ENCODE data around the gene DISP3. TPM values are rescaled to one million over a fixed set of nuclear protein-coding genes. Genes with fewer than 3 reads are reported as not detected.

DISP3 gene
- total and polyA plus RNA-seq, 2 of the 13 experiments (the other 11 are each of a cell fraction or from before 2014, with no cell fraction given) = 0.08 to 0.13 TPM

- no peak overlapping the region for H3K4me3 ChIP-seq (replicated peaks in 1 of 3; ENCODE audit: insufficient read depth in 1 of 3, low read depth in 2 of 3, low read length in 3 of 3)
- FAIRE-seq (no peak), ATAC-seq (no peak), DNase-seq (ENCODE audit: low spot score) (no peak)
- BruUV-seq (replicated peaks) = no TSS peak
- in situ Hi-C loops (cut with HindIII; ENCODE audit: extremely low pct_ligation_motif_present, low pct_unique_long_range_greater_than_20kb) = no loop called here
- intact Hi-C loops (cut with micrococcal nuclease; ENCODE audit: unreplicated experiment) = no loop called here
- ChIA-PET CTCF (ENCODE audit: low intra/inter-chr PET ratio, low total read pairs) (no interaction called here), POLR2A (no interaction called here)
- no peak overlapping the region for H3K9ac ChIP-seq (ENCODE audit: insufficient read depth, low read depth, low read length)
- no peaks in the 10 kb centered on the region for H3K9me3 ChIP-seq (ENCODE audit: low read length)
- H3K4me2 ChIP-seq (ENCODE audit: low read depth, low read length) = no peak overlapping the region
- no peaks in the 10 kb centered on the region for H3K4me1 ChIP-seq (ENCODE audit: insufficient read depth, low read length)
- no peaks in the 10 kb centered on the region for H4K20me1 ChIP-seq (ENCODE audit: insufficient read depth, low read length)
- no peak overlapping the region for H2AFZ ChIP-seq (ENCODE audit: low read length)
- peaks cover 6 to 46% of the 10 kb centered on the region in 2 experiments for H3K27me3 ChIP-seq (ENCODE audit: control insufficient read depth in 1 of 2, insufficient read depth in 2 of 2, low read length in 2 of 2)
- TF ChIP-seq ZFP1 (CRISPR knock-in tag; IDR thresholded peaks at IDR 0.05) (no peak), ZNF460 (CRISPR knock-in tag; IDR thresholded peaks at IDR 0.05; ENCODE audit: borderline replicate concordance) (no peak), MAZ (IDR thresholded peaks at IDR 0.05; ENCODE audit: borderline replicate concordance, low read depth, low read length) (no peak), MAZ (CRISPR knock-in tag; IDR thresholded peaks at IDR 0.05; ENCODE audit: low read depth) (no peak), GTF2F1 (IDR thresholded peaks at IDR 0.05; ENCODE audit: low read length) (no peak), ZBTB42 (CRISPR knock-in tag; IDR thresholded peaks at IDR 0.05) (no peak), ZKSCAN8 (CRISPR knock-in tag; IDR thresholded peaks at IDR 0.05; ENCODE audit: borderline replicate concordance) (no peak), POLR2G (IDR thresholded peaks at IDR 0.05; ENCODE audit: low read depth, low read length) (no peak), ZNF691 (CRISPR knock-in tag; IDR thresholded peaks at IDR 0.05; ENCODE audit: borderline replicate concordance, low read depth) (no peak), IRF9 (CRISPR knock-in tag; IDR thresholded peaks at IDR 0.05; ENCODE audit: borderline replicate concordance) (no peak), ZBTB46 (CRISPR knock-in tag; IDR thresholded peaks at IDR 0.05; ENCODE audit: borderline replicate concordance) (no peak), CBX1 (IDR thresholded peaks at IDR 0.05; ENCODE audit: low read depth) (no peak), MEIS2 (CRISPR knock-in tag; IDR thresholded peaks at IDR 0.05) (no peak), KDM4B (CRISPR knock-in tag; IDR thresholded peaks at IDR 0.05) (no peak), FOXC1 (CRISPR knock-in tag; IDR thresholded peaks at IDR 0.05; ENCODE audit: borderline replicate concordance) (no peak), ZNF672 (CRISPR knock-in tag; IDR thresholded peaks at IDR 0.05) (no peak), MAF1 (CRISPR knock-in tag; IDR thresholded peaks at IDR 0.05; ENCODE audit: borderline replicate concordance) (no peak), TCF12 (IDR thresholded peaks at IDR 0.05) (no peak), TCF12 (CRISPR knock-in tag; IDR thresholded peaks at IDR 0.05) (no peak), MED1 (CRISPR knock-in tag; IDR thresholded peaks at IDR 0.05) (no peak), ZMYM4 (CRISPR knock-in tag; IDR thresholded peaks at IDR 0.05) (no peak)
- TF ChIP-seq, protein P1, sequence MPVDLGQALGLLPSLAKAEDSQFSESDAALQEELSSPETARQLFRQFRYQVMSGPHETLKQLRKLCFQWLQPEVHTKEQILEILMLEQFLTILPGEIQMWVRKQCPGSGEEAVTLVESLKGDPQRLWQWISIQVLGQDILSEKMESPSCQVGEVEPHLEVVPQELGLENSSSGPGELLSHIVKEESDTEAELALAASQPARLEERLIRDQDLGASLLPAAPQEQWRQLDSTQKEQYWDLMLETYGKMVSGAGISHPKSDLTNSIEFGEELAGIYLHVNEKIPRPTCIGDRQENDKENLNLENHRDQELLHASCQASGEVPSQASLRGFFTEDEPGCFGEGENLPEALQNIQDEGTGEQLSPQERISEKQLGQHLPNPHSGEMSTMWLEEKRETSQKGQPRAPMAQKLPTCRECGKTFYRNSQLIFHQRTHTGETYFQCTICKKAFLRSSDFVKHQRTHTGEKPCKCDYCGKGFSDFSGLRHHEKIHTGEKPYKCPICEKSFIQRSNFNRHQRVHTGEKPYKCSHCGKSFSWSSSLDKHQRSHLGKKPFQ (CRISPR knock-in tag; IDR thresholded peaks at IDR 0.05; ENCODE audit: insufficient replicate concordance) = no peak
- no peaks in the 10 kb centered on the region for H3K36me3 ChIP-seq (replicated peaks in 1 of 2; ENCODE audit: control insufficient read depth in 1 of 2, insufficient read depth in 2 of 2, low read length in 2 of 2)
- no peaks in the 10 kb centered on the region for H3K79me2 ChIP-seq (ENCODE audit: insufficient read depth, low read length)
- WGBS (ENCODE audit: low lambda C conversion rate) = 5% methylated on average over 8 of the region's 11 CpGs
- H3K27ac ChIP-seq (ENCODE audit: extremely low read length, insufficient read depth, low read length) = no peak overlapping the region
Measured at GRCh38 chr1:11488966-11489625, 10.1 kb downstream of the DISP3 start.

Measured in HepG2 (cell line).